Right lung (tissue), 10 donors: ENCODE data around the gene DUT. TPM values are rescaled to one million over a fixed set of nuclear protein-coding genes. Genes with fewer than 3 reads are reported as not detected.
A peak's percentile ranks its signal among the peaks of the same experiment; 100 is the strongest.

Experiments
- DNase-seq, 2 donors: peaks; one replicate each; pipeline ENCODE4 v3.0.0-alpha.2; 2013
- long read RNA-seq, 8 donors: transcript quantifications; one replicate each; lab custom pipeline, GENCODE V29; 2026
- polyA plus RNA-seq, 5 donors: library from polyadenylated mRNA; unstranded; fragments of 120-200 nt; gene quantifications; one replicate each; pipeline versions ENCODE4 v1.2.1 to v1.2.3, GENCODE V29; 2013; ENCODE audit warnings: inconsistent platforms in 1 of 5, low replicate concordance in 1 of 5; ENCODE audit not compliant: insufficient read length in 5 of 5, insufficient read depth in 1 of 5

DUT gene
- 100 to 1,000 TPM; 141 to 186 (median 171) TPM for polyA plus RNA-seq
- long read RNA-seq, donor 1, transcript DUT-209 (3 exons, 340 nt): minor isoform, 8 of 198 reads
- long read RNA-seq, donor 1, transcript DUT-202 (6 exons, 1,935 nt): major isoform, 60 of 198 reads
- long read RNA-seq, donor 1, transcript DUT-201 (7 exons, 2,147 nt): minor isoform, 43 of 198 reads
- long read RNA-seq, donor 1, transcript DUT-205 (7 exons, 769 nt): minor isoform, 23 of 198 reads
- long read RNA-seq, donor 1, partial matches to known transcripts: 58 of 198 reads
- long read RNA-seq, donor 1, other reads (novel, unspliced or antisense): 0 of 198 reads
- long read RNA-seq, donor 2, transcript DUT-201 (7 exons, 2,147 nt): minor isoform, 30 of 74 reads
- long read RNA-seq, donor 2, transcript DUT-205 (7 exons, 769 nt): minor isoform, 7 of 74 reads
- long read RNA-seq, donor 2, transcript DUT-202 (6 exons, 1,935 nt): major isoform, 37 of 74 reads
- long read RNA-seq, donor 2, partial matches to known transcripts: 0 of 74 reads
- long read RNA-seq, donor 2, other reads (novel, unspliced or antisense): 0 of 74 reads
- long read RNA-seq, donor 3, transcript DUT-202 (6 exons, 1,935 nt): major isoform, 39 of 90 reads
- long read RNA-seq, donor 3, transcript DUT-201 (7 exons, 2,147 nt): minor isoform, 31 of 90 reads
- long read RNA-seq, donor 3, transcript DUT-209 (3 exons, 340 nt): minor isoform, 10 of 90 reads
- long read RNA-seq, donor 3, transcript DUT-205 (7 exons, 769 nt): minor isoform, 6 of 90 reads
- long read RNA-seq, donor 3, partial matches to known transcripts: 0 of 90 reads
- long read RNA-seq, donor 3, other reads (novel, unspliced or antisense): 0 of 90 reads
- long read RNA-seq, donor 4, transcript DUT-209 (3 exons, 340 nt): minor isoform, 7 of 62 reads
- long read RNA-seq, donor 4, transcript DUT-202 (6 exons, 1,935 nt): major isoform, 27 of 62 reads
- long read RNA-seq, donor 4, transcript DUT-201 (7 exons, 2,147 nt): minor isoform, 15 of 62 reads
- long read RNA-seq, donor 4, transcript DUT-205 (7 exons, 769 nt): minor isoform, 11 of 62 reads
- long read RNA-seq, donor 4, partial matches to known transcripts: 0 of 62 reads
- long read RNA-seq, donor 4, other reads (novel, unspliced or antisense): 0 of 62 reads
- long read RNA-seq, donor 5, transcript DUT-205 (7 exons, 769 nt): minor isoform, 23 of 182 reads
- long read RNA-seq, donor 5, transcript DUT-202 (6 exons, 1,935 nt): major isoform, 75 of 182 reads
- long read RNA-seq, donor 5, transcript DUT-201 (7 exons, 2,147 nt): minor isoform, 46 of 182 reads
- long read RNA-seq, donor 5, transcript DUT-209 (3 exons, 340 nt): minor isoform, 10 of 182 reads
- long read RNA-seq, donor 5, partial matches to known transcripts: 15 of 182 reads
- long read RNA-seq, donor 5, other reads (novel, unspliced or antisense): 0 of 182 reads
- long read RNA-seq, donor 6, transcript DUT-202 (6 exons, 1,935 nt): major isoform, 57 of 138 reads
- long read RNA-seq, donor 6, transcript DUT-201 (7 exons, 2,147 nt): minor isoform, 36 of 138 reads
- long read RNA-seq, donor 6, transcript DUT-205 (7 exons, 769 nt): minor isoform, 20 of 138 reads
- long read RNA-seq, donor 6, transcript DUT-209 (3 exons, 340 nt): minor isoform, 6 of 138 reads
- long read RNA-seq, donor 6, partial matches to known transcripts: 10 of 138 reads
- long read RNA-seq, donor 6, other reads (novel, unspliced or antisense): 6 of 138 reads
- long read RNA-seq, donor 7, transcript DUT-205 (7 exons, 769 nt): minor isoform, 17 of 86 reads
- long read RNA-seq, donor 7, transcript DUT-201 (7 exons, 2,147 nt): major isoform, 32 of 86 reads
- long read RNA-seq, donor 7, transcript DUT-202 (6 exons, 1,935 nt): minor isoform, 28 of 86 reads
- long read RNA-seq, donor 7, partial matches to known transcripts: 5 of 86 reads
- long read RNA-seq, donor 7, other reads (novel, unspliced or antisense): 0 of 86 reads
- long read RNA-seq, donor 8, transcript DUT-202 (6 exons, 1,935 nt): major isoform, 30 of 55 reads
- long read RNA-seq, donor 8, transcript DUT-201 (7 exons, 2,147 nt): minor isoform, 18 of 55 reads
- long read RNA-seq, donor 8, partial matches to known transcripts: 0 of 55 reads
- long read RNA-seq, donor 8, other reads (novel, unspliced or antisense): 0 of 55 reads

DNA sequence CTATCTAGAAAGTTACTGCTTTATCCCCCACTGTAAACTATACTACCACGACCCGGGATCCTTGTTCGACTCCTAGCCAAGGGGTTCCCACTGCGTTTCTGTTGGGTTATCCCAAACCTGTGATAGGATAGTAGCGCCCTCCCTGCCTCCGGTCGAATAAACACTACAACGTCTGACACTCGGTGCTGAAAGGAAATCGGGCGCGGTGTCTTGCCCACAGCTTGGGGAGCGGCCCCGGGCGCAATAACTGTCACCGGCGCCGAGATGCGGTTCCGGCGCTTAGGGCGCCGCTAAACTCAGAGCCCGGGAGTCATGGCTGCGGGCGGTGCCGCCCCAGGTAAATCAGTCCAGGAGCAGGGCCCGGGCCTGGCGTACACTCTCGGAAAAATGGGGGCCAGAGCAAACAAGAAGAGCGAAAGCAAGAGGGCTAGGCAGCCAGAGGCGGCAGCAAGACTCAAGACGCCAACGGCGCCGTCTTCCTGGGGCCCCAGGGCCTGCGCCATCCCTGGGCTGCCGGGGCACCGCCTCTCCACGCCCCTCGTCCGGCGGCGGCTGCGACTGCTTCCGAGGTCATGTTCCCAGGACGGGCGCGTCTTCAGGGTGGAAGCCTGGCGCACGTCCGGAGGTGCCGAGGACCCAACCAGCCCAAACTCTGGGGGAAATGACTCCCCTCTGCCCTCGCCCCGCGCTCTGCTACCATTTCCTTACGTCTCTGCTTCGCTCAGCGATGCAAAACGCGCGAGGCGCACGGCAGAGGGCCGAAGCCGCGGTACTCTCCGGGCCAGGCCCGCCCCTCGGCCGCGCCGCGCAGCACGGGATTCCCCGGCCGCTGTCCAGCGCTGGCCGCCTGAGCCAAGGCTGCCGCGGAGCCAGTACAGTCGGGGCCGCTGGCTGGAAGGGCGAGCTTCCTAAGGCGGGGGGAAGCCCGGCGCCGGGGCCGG, at the start of gene DUT:
Gene DUT, plus strand, starts transcription at position 575 of the 941 bp plus-strand sequence. Its CDS starts 87 bp downstream, at position 662.
- peak; percentile 85 to 87 for DNase-seq

DNA sequence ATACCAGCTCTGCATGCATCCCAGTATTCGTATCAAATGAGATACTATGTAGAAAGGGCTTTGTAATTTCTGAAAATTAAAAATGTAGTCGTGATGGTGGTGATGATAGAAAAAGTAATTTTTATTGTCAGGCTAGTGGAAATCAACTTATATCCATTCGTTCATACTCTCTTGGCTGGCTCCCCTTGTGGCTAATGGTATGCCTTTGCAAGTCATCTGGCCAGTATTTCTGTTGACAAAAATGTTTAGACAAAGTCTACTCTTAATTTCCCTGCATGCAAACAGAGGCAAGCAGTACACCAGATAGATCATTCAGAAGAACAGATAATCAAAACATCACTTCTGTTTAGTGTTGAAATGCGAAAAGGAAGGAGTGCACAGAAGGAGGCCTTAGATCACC, 49.6 kb upstream of the DUT start:
- DNase-seq: no peak

GRCh38 chr15:48282216-48282615, 49.0 kb upstream of the DUT start:
- no peak for DNase-seq

DNA sequence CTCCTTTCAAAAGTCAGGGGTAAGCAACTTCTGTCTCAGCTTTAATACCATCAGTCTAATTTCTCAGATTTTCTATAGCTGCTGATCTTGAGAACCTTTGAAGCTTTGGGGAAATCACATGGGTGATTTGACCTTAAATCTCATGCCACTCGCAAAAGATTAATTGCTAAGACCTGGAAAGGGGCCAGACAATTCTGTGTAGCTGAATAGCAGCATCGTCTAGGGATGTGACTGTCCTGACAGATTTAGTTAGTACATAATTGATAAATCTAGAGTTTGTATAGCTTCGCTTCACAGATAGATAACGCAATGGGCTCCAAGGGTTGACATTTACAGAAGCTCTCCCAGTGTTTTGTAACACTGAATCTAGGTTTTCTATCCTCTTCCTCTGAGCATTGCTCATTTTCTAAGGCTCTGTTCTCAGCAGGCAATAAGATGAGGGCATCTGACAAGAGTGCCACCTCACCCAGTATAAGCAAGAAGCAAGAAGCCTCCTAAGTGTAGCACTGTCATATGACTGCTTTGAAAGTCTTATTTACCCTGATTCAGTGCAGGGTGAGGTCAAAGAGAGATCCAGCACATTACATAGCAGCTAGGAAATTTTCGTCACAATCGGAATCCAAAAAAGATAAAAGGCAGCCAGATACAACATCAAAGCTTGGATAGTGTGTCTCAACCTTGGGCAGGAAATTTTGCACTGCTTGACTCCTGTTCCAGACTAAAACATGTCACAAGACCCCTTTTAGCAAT, 47.7 kb upstream of the DUT start:
- DNase-seq: peak in 1 of 2 donors; percentile 24

DNA sequence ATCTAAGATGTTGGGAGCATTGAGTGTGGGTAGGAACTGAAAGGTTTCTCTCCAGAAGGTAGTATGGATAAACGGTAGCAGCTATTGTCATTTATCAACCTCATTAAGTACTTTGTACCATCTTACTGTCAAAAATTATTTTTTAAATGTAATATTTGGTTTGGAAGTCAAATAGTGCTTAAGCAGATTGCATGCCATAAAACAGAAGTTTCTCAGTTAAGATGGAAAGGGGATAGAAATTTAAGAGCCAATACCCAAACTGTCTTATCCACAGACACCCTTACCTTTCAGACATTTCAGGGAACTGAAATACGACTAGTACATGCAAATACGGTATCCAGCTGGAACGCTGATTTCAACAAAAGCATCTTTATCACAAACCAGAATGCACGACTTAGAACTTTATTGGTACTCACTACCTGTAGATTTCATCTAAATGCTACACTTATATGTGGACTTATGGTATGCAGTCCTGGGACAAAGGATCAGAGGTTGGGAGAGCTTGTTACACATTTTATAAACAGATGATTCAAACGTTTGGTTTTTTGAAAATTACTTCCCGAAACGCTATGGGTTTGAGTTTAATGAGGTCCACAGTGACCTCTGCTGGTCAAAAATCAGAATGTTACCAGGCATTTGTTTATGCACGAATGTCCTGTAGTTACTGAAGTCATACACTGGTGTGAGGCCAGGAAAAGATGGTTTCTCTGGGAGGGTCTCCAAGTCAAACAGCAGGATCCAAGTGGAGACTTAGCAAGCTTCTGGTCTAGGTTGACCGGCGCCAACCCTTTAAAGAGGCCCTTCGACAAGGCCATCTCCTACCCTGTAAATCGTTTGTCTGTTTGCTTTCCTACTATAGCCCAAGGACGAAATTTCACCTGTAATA, 45.7 kb upstream of the DUT start:
- DNase-seq: peak; percentile 76 to 85

GRCh38 chr15:48289628-48290027, 41.6 kb upstream of the DUT start:
- no peak for DNase-seq

GRCh38 chr15:48292458-48292857, 38.8 kb upstream of the DUT start:
- DNase-seq: no peak

- DNase-seq: no peak
Measured at GRCh38 chr15:48297668-48298067, 33.6 kb upstream of the DUT start.

DNA sequence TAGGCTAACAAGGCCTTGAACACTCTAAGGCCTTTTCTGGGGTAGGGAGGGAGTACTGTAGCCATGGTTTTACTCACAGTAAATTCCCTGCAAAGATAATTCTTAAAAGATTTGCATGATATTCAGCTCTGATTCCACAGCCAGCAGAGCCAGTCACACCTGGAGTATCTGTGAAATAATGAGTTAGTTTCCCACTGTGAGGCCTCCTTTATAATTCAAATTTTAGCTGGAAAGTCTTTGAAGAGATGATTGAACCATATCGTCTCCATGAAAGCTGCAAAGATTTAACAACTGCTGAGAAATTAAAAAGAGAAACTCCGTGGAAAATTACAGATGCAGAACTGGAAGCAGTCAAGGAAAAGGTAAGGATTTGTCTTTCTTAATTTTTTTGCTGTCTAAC, 32.3 kb upstream of the DUT start:
- DNase-seq: no peak

GRCh38 chr15:48300038-48300437, 31.2 kb upstream of the DUT start:
- DNase-seq: no peak

DNA sequence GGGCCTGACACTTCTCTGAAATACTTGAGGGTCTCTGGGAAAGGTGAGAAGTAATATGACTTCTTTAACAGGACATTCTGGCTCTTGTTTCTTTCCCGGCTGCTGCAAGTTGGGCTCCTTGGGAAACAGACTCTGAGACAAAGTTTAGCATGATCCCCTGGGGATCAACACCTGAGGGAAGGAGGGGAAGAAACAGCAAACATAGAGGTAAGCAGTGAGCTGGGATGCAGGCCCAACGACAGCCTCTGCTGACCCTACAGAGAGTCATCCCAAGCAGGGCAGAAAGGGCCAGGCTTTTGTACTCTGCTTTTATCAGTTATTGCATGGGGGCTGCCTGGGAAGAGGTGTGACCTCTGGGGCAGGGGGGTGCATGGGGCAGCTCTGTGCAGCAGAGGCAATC, 26.8 kb upstream of the DUT start:
- DNase-seq: no peak

DNA sequence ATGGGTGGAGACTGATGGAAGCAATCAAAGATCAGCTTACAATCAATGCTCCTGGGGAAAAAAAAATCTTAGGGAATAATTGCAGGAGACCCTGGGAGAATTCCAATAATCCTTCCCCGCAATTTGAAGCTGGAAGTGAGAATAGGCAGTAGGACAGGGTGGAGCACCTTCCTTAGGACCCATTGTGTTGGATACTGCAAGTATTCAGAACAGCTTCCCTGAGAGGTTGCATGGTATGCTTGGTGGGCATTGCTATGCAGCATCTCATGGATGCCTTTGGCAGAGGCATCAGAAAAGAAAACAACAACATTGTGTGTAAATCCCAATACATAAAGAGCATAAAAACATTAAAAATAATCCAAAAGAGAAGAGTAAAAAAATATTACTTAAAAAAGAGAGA, 24.6 kb upstream of the DUT start:
- no peak for DNase-seq

DNA sequence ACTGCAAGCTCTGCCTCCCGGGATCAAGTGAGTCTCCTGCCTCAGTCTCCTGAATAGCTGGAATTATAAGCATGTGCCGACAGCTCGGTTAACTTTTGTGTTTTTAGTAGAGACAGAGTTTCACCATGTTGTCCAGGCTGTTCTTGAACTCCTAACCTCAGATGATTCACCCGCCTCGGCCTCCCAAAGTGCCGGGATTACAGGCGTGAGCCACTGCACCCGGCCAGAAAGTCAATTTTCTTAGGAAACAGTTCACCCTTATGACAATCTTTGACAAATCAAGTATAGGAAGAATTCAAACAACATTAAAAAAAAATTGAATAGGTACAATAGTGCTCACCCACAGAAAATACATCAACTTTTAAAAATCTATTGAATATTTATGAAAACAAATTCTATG, 23.6 kb upstream of the DUT start:
- no peak for DNase-seq

- DNase-seq: no peak
Measured at GRCh38 chr15:48309740-48310139, 21.5 kb upstream of the DUT start.

GRCh38 chr15:48313216-48313615, 18.0 kb upstream of the DUT start:
- DNase-seq: no peak

GRCh38 chr15:48315041-48315440, 16.2 kb upstream of the DUT start:
- no peak for DNase-seq

DNA sequence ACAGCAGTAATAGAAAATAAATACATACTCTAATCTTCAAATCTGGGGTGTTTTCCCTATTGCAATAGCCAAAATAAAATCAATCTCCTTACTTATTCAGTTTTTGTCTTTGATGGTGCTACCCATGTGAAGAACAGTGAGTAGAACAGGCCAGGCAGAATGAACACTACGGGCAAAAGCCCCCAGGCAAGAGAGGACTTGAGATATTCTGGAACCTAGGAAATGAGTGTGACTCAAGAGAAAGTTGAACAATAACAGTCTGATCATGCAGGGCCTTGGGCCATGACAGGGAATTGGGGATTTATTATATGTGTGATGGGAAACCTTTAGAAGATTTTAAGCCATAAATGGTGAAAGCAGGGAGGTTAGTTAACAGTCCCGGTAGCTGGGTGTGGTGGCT, 14.0 kb upstream of the DUT start:
- no peak for DNase-seq
